Measurements from ENCODE around the gene TSHZ1.

Gene TSHZ1

DNA sequence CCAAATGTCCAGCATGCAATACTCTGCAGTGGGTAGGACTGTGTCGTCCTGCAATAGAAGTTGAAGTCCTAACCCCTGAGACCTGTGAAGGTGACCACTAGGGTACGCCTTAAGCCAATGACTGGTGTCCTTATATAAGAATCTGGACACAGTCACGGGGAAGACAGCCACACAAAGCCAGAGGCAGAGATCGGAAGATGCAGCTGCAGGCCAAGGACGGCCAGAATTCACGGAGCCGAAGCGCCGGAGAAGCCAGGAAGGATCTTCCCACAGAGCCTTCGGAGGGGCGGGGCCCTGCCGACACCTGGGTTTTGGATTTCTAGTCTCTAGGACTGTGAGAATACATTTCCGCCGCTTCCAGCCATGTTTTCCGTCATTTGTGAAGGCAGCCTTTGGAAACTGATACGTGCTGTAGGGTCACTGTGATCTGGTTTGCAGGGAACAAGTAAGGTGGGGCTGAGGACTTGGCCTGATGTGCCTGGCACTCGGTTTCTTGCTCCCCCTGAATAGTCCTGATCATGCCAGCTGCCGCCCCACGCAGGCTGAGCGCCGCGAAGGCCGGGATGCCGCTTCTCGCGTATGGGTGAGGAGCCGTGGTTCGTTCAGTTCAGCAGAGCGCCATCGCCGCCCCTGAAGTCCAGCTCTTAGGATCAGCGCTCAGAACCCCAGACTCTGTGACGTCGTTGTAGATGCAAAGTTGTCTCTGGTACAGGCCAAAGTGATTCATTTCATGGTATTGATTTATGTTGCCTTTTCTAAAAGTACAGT lies 40.4 kb upstream of the TSHZ1 start:
- Histone ChIP-seq H3K9ac (ENCODE audit: low read depth, low read length) (no peak overlapping the region), H3K36me3 (ENCODE audit: insufficient read depth, low read length) (no peaks in the 10 kb centered on the region)

DNA sequence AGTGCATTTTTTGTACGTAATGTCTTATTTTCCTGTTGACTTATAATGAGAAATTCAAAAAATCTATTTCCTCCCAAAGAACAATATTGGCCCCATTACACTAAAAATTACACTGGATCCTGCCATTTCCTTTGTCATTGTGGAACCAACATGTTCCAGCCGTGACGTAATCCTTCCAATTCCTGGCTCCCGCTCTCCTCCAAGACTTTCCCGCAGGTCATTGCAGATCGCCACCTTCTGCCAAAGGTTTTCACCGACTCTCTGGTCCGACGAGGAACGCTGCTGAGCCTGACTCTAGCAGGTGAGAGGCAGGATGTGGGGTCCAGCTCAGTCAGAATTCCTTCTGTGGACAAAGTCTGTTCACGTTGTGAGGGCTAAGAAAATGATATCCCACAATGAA lies 39.7 kb upstream of the TSHZ1 start:
- H3K36me3 ChIP-seq (ENCODE audit: insufficient read depth, low read length) = no peaks in the 10 kb centered on the region
- peaks cover 3% of the 10 kb centered on the region for H3K27me3 ChIP-seq (ENCODE audit: control insufficient read depth, insufficient read depth, low read length)
- no peak overlapping the region for H3K4me2 ChIP-seq (ENCODE audit: low read length)
- no peaks in the 10 kb centered on the region for H3K9me3 ChIP-seq (replicated peaks; ENCODE audit: low read length)
- H3K9ac ChIP-seq (ENCODE audit: low read depth, low read length) = no peak overlapping the region
- no peaks in the 10 kb centered on the region for H3K4me1 ChIP-seq (ENCODE audit: control insufficient read depth, insufficient read depth, low read length)
- H3K4me3 ChIP-seq (ENCODE audit: low read length) = no peak overlapping the region

More for the DNA sequence above, 40.4 kb upstream of the TSHZ1 start:
- H3K9me3 ChIP-seq (replicated peaks; ENCODE audit: low read length) = no peaks in the 10 kb centered on the region
- no peaks in the 10 kb centered on the region for H3K4me1 ChIP-seq (ENCODE audit: control insufficient read depth, insufficient read depth, low read length)
- H3K27me3 ChIP-seq (ENCODE audit: control insufficient read depth, insufficient read depth, low read length) = peaks cover 3% of the 10 kb centered on the region
- no peak overlapping the region for H3K4me2 ChIP-seq (ENCODE audit: low read length)
- no peak overlapping the region for H3K4me3 ChIP-seq (ENCODE audit: low read length)

DNA sequence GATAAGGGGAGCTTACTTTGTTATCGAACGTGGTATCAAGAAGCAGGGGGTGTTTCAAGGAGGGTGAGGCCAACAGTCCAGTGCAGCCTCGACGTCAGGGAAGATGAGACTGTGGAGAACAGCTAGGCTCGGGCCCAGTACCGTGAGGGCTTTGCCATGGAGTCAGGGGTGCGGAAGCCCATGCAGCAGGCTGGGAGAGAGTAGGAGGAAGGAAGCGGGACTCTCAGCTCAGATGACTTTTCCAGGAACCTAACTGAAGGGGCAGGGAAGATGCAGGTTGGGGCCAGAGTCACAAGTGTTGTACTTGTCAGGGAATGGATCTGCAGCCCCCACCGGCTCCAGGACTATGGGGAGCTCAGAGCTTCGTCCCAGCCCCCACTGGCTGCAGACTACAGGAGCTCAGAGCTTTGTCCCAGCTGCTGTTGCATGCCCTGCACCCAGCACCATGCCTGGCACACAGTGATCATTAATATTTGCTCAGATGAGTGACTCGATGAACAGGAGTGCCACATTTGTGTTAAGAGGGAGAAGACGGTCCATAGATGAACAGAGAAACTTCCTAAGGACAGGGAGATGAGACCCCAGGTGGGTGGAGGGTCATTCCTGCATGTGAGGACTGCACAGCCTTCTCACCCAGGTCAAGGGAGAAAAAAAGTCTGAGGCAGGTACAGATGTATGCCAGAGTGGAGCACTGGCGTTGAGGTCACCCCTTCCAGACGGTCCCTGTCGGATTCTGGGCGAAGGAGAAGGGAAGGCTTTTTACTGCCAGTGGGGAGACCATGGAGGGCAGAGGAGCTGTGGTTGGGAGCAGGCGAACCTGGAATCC lies 38.1 kb upstream of the TSHZ1 start:
- no peak overlapping the region for H3K4me2 ChIP-seq (ENCODE audit: low read length)
- no peaks in the 10 kb centered on the region for H3K9me3 ChIP-seq (replicated peaks; ENCODE audit: low read length)
- no peak overlapping the region for H3K9ac ChIP-seq (ENCODE audit: low read depth, low read length)
- no peaks in the 10 kb centered on the region for H3K36me3 ChIP-seq (ENCODE audit: insufficient read depth, low read length)
- H3K27me3 ChIP-seq (ENCODE audit: control insufficient read depth, insufficient read depth, low read length) = peaks cover 3% of the 10 kb centered on the region
- no peaks in the 10 kb centered on the region for H3K4me1 ChIP-seq (ENCODE audit: control insufficient read depth, insufficient read depth, low read length)
- H3K4me3 ChIP-seq (ENCODE audit: low read length) = no peak overlapping the region

DNA sequence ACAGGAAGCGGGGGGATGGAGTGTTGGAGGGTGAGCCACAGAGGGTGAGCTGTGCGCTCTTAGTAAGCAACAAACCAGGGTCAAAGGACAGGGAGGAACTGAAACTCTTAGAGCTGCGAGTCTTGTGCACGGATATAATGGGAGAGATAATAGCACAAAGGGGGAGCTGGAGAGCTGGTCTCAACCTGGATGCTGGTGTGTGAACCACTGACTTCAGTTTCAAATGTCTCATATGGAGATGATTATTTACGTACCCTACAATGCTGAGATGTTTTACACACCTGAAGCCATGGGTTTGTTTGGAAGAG lies 37.5 kb upstream of the TSHZ1 start:
- H3K4me1 ChIP-seq (ENCODE audit: control insufficient read depth, insufficient read depth, low read length) = no peaks in the 10 kb centered on the region
- H3K36me3 ChIP-seq (ENCODE audit: insufficient read depth, low read length) = no peaks in the 10 kb centered on the region
- no peak overlapping the region for H3K9ac ChIP-seq (ENCODE audit: low read depth, low read length)
- H3K4me2 ChIP-seq (ENCODE audit: low read length) = no peak overlapping the region
- peaks cover 3% of the 10 kb centered on the region for H3K27me3 ChIP-seq (ENCODE audit: control insufficient read depth, insufficient read depth, low read length)
- H3K4me3 ChIP-seq (ENCODE audit: low read length) = no peak overlapping the region
- H3K9me3 ChIP-seq (replicated peaks; ENCODE audit: low read length) = no peaks in the 10 kb centered on the region

DNA sequence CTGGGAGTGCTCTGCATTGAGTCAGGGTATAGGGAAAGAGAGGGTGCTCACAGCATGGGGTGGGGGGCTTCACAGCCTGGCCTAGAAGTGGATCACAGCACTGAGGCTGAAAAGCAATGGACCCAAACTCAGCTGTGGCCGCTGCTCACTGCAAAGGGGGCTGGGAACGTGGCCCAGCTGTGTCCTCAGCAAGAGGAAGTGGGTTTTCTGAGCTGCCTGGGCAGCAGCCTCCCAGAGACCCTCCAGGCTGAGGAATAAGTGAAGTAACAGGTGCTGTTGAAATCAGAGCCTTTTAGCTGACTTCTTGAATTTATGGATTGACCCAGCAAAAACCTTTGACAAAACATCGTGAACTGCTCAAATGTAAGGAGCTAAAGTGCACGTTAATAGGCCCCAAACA lies 36.9 kb upstream of the TSHZ1 start:
- Histone ChIP-seq H3K4me2 (ENCODE audit: low read length) (no peak overlapping the region), H3K27me3 (ENCODE audit: control insufficient read depth, insufficient read depth, low read length) (no peaks in the 10 kb centered on the region), H3K9me3 (replicated peaks; ENCODE audit: low read length) (no peaks in the 10 kb centered on the region), H3K36me3 (ENCODE audit: insufficient read depth, low read length) (no peaks in the 10 kb centered on the region), H3K4me3 (ENCODE audit: low read length) (no peak overlapping the region), H3K9ac (ENCODE audit: low read depth, low read length) (no peak overlapping the region), H3K4me1 (ENCODE audit: control insufficient read depth, insufficient read depth, low read length) (no peaks in the 10 kb centered on the region)

DNA sequence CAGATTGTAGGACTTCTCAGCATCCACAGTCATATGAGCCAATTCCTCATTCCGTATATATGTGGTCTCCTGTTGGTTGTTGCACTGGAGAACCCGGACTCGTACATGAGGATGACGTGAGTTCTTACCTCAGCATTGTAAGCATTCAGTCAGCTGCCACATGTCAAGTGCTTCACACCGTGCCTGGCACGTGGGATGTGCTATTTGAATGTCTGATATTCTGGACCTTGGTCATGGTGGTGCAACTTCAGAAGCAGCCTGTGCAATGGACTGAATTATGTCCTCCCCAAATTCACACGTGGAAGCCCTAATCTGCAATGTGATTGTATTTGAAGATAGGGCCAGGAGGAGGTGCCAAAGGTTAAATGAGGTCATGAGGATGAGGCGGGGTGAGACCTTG lies 33.7 kb upstream of the TSHZ1 start:
- Histone ChIP-seq H3K9ac (ENCODE audit: low read depth, low read length) (no peak overlapping the region), H3K36me3 (ENCODE audit: insufficient read depth, low read length) (no peaks in the 10 kb centered on the region), H3K9me3 (replicated peaks; ENCODE audit: low read length) (no peaks in the 10 kb centered on the region), H3K4me3 (ENCODE audit: low read length) (no peak overlapping the region), H3K4me2 (ENCODE audit: low read length) (no peak overlapping the region), H3K4me1 (ENCODE audit: control insufficient read depth, insufficient read depth, low read length) (no peaks in the 10 kb centered on the region), H3K27me3 (ENCODE audit: control insufficient read depth, insufficient read depth, low read length) (peaks cover 3% of the 10 kb centered on the region)

DNA sequence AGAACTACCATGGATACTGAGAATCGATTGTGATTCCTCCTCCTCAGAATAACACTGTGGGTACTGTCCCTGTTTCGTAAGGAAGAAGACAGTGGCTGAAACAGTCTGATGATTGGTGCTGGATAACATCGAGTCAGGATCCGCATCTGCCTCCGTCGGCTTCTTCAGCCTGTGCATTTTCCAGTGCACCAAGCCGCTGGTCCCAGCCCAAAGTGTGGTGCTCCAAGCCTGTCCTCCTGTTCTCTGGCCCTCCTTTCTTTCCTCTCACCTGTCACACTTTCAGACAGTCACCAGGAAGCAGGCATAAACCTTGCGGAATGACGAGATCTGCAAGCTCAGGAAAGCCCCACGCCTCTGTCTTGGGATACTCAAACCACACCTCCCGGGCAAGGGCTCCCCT lies 32.2 kb upstream of the TSHZ1 start:
- Histone ChIP-seq H3K4me2 (ENCODE audit: low read length) (no peak overlapping the region), H3K9me3 (replicated peaks; ENCODE audit: low read length) (no peaks in the 10 kb centered on the region), H3K4me3 (ENCODE audit: low read length) (no peak overlapping the region), H3K4me1 (ENCODE audit: control insufficient read depth, insufficient read depth, low read length) (no peaks in the 10 kb centered on the region), H3K9ac (ENCODE audit: low read depth, low read length) (no peak overlapping the region), H3K36me3 (ENCODE audit: insufficient read depth, low read length) (no peaks in the 10 kb centered on the region), H3K27me3 (ENCODE audit: control insufficient read depth, insufficient read depth, low read length) (peaks cover 3% of the 10 kb centered on the region)

DNA sequence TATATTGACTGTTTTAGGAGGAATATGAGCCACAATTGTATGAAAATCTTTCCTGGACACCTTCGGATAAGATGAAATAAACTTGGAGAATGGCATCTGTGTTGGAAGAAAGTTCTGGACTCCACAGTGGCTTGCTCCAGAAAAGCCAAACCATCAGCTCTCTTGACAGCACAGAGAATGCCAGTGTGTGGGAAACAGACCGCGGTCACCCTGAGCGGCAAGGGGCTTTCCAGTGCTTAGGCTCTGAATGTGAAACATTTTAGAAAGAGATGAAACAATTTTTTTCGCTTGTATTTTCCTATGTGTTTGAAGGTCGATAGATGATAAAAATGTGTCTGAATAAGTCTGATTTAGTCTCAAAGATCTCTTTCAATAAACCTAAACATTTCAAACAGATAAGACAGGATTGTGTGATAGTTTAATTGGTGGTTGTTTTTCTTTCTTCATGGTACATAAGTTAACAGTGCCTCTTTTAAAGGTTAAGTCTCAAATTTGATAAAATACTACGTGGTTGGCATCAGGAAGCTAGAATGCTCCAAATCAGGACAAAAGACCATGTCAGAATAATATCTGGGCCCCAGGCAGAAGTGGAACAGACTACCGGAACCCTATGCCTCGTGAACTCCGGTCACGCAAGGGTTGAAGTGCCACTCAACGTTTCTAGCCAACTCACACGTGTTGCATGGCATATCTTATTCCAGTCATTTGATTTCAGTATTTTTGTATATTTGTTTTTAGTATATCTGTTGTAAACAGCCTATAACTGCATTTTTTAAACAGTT lies 30.6 kb upstream of the TSHZ1 start:
- H3K36me3 ChIP-seq (ENCODE audit: insufficient read depth, low read length) = no peaks in the 10 kb centered on the region
- no peak overlapping the region for H3K4me3 ChIP-seq (ENCODE audit: low read length)
- H3K4me1 ChIP-seq (ENCODE audit: control insufficient read depth, insufficient read depth, low read length) = no peaks in the 10 kb centered on the region
- no peaks in the 10 kb centered on the region for H3K9me3 ChIP-seq (replicated peaks; ENCODE audit: low read length)
- no peak overlapping the region for H3K4me2 ChIP-seq (ENCODE audit: low read length)
- no peak overlapping the region for H3K9ac ChIP-seq (ENCODE audit: low read depth, low read length)
- peaks cover 3% of the 10 kb centered on the region for H3K27me3 ChIP-seq (ENCODE audit: control insufficient read depth, insufficient read depth, low read length)

DNA sequence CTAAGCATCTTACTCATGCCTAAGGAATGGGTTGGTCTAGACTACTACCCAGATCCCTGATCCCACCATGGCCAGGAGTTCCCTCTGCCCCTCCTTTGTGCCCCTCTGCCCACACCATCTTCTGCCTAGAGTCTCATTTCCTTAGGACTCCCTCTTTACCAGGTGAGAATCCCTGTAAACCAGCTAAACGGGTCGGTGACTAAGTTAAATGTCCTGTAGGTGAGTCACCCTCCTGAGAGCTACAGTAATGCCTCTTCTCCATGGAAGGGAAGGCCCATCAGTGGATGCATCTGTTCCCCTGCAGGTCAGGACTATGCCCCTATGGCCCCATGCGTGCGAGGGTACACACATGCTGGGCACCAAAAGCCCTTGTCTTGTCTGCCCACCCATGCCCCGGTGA lies 27.1 kb upstream of the TSHZ1 start:
- Histone ChIP-seq H3K36me3 (ENCODE audit: insufficient read depth, low read length) (no peaks in the 10 kb centered on the region), H3K9me3 (replicated peaks; ENCODE audit: low read length) (no peaks in the 10 kb centered on the region), H3K9ac (ENCODE audit: low read depth, low read length) (no peak overlapping the region), H3K4me2 (ENCODE audit: low read length) (no peak overlapping the region), H3K27me3 (ENCODE audit: control insufficient read depth, insufficient read depth, low read length) (peaks cover 3% of the 10 kb centered on the region), H3K4me1 (ENCODE audit: control insufficient read depth, insufficient read depth, low read length) (no peaks in the 10 kb centered on the region), H3K4me3 (ENCODE audit: low read length) (no peak overlapping the region)

DNA sequence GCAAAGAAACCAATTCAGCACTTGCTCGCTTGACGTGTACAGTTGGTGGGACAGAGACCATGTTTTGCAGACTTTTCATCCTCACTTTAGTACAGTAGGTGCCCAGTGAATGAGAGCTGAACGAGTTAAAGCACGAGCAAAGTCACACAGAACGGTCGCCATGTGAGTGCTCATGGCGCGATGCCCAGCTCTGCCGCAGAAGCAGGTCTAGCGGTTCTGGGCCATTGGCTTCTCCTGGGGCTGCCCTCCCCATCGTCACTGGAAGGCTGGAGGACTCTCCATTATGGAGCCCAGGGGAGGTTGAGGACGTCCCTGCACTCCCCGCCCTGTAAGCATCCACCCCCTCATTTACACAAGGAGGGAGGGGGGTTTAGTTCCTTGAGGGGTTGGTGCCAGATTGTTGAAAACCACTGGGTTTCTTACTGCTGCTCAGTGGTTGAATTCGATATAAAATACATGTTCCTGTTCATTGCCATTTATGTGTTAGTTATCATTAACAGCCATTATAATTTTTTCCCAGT lies 26.6 kb upstream of the TSHZ1 start:
- Histone ChIP-seq H3K27me3 (ENCODE audit: control insufficient read depth, insufficient read depth, low read length) (peaks cover 3% of the 10 kb centered on the region), H3K36me3 (ENCODE audit: insufficient read depth, low read length) (no peaks in the 10 kb centered on the region), H3K4me1 (ENCODE audit: control insufficient read depth, insufficient read depth, low read length) (no peaks in the 10 kb centered on the region)

DNA sequence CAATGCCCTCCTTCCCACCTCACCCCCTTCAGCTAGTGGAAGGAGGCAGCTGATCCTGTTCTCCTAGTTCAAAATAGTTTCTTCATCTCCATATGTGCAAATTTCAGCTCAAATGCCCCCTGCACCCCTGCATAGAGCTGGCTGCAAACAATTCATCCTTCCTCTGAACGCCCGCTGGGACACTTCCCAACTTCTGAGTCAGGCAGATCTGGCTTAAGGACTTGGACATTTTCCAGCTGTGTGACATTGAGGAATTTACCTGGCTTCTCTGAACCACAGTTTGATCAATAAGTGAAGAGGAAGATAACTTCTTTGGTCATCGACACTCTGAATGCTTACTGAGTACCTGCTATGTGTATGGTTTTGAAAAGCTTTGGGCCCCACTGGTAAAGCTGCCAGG lies 25.1 kb upstream of the TSHZ1 start:
- no peaks in the 10 kb centered on the region for H3K36me3 ChIP-seq (ENCODE audit: insufficient read depth, low read length)
- no peak overlapping the region for H3K9ac ChIP-seq (ENCODE audit: low read depth, low read length)
- H3K9me3 ChIP-seq (replicated peaks; ENCODE audit: low read length) = no peaks in the 10 kb centered on the region
- H3K4me1 ChIP-seq (ENCODE audit: control insufficient read depth, insufficient read depth, low read length) = no peaks in the 10 kb centered on the region
- H3K27me3 ChIP-seq (ENCODE audit: control insufficient read depth, insufficient read depth, low read length) = no peaks in the 10 kb centered on the region
- H3K4me2 ChIP-seq (ENCODE audit: low read length) = no peak overlapping the region
- no peak overlapping the region for H3K4me3 ChIP-seq (ENCODE audit: low read length)

More for the DNA sequence above, 26.6 kb upstream of the TSHZ1 start:
- H3K4me2 ChIP-seq (ENCODE audit: low read length) = no peak overlapping the region
- no peak overlapping the region for H3K4me3 ChIP-seq (ENCODE audit: low read length)
- no peaks in the 10 kb centered on the region for H3K9me3 ChIP-seq (replicated peaks; ENCODE audit: low read length)
- no peak overlapping the region for H3K9ac ChIP-seq (ENCODE audit: low read depth, low read length)
